ENCODE measurements around the gene SLC25A29.
A peak's percentile ranks its signal among the peaks of the same experiment; 100 is the strongest.
"Not testable (repeated sequence)": the region's sequence is repeated elsewhere in the genome, so short reads cannot be mapped to it uniquely, and the experiment has no call there.

SLC25A29 gene

DNA sequence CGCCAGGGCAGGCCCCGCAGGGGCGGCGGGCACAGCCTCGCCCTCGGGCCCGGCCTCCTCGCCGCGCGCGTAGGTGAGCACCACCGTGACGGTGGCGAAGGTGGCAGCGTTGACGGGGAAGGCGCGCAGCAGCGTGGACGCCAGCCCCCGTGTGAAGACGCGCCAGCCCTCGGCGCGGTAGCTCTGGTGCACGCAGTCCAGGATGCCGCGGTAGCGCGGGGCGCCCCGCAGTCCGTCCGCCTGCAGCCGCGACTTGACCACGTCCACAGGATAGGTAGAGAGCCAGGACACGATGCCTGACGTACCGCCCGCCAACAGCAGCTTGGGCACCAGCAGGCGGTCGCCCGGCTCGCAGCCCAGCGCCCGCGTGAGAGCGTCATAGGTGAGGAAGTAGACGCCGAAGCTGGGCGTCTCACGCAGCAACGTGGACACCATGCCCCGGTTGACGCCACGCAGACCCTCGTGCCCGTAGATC is 13.9 kb downstream of the SLC25A29 start:
- Mint-ChIP-seq H3K36me3 (ENCODE audit: insufficient read depth) (no peaks in the 10 kb centered on the region), H3K4me3 (no peak overlapping the region), H3K4me1 (no peaks in the 10 kb centered on the region), H3K27me3 (no peaks in the 10 kb centered on the region), H3K27ac (ENCODE audit: low read depth) (no peak overlapping the region), H3K9me3 (no peaks in the 10 kb centered on the region)
- DNase-seq (ENCODE audit: low spot score in 2 of 2) (no peak), ATAC-seq (replicated peaks; ENCODE audit: extremely low read depth, poor library complexity, severe bottlenecking) (no peak)

DNA sequence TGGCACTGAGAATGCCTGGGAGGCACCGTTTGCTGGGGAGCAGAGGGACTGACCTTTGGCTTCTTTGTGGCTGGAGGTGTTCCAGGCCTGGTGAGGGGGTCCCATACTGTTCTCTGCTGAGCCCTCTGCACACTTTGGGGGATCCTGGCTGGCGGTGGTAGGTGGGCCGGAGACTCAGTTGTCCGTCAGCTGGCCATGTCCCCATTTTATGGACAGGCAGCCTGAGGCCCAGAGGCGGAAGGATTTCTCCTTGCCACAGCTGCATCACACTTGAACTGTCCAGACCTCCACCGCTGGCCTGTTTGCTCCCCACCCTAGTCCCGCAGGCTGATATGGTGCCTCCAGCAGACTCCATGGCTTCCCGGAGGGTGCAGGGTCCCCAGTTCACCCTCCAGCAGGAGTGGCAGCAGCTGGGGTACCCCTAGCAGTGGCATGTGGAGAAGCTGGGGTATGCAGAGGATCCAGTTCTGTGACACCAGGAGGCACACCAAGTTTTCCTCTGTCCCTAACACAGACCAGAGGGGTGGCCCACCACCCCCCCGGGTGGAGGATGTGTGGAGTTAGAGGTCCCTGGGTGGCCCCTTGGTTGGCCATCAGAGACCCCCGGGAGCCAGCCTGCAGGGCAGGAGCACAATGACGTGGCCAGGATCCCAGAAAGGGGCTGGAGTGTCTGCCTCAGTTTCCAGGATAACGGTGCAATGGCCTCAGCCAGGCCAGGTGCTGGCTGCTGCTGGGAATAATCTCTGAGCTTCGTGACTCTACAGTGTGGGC is 14.8 kb downstream of the SLC25A29 start:
- no peak overlapping the region for H3K4me3 Mint-ChIP-seq
- H3K27ac Mint-ChIP-seq (ENCODE audit: low read depth), result no peak overlapping the region
- no peak for ATAC-seq (replicated peaks; ENCODE audit: extremely low read depth, poor library complexity, severe bottlenecking)
- H3K36me3 Mint-ChIP-seq (ENCODE audit: insufficient read depth), result no peaks in the 10 kb centered on the region
- no peaks in the 10 kb centered on the region for H3K4me1 Mint-ChIP-seq
- H3K27me3 Mint-ChIP-seq, result no peaks in the 10 kb centered on the region
- no peak for DNase-seq (ENCODE audit: low spot score in 2 of 2)
- no peaks in the 10 kb centered on the region for H3K9me3 Mint-ChIP-seq

DNA sequence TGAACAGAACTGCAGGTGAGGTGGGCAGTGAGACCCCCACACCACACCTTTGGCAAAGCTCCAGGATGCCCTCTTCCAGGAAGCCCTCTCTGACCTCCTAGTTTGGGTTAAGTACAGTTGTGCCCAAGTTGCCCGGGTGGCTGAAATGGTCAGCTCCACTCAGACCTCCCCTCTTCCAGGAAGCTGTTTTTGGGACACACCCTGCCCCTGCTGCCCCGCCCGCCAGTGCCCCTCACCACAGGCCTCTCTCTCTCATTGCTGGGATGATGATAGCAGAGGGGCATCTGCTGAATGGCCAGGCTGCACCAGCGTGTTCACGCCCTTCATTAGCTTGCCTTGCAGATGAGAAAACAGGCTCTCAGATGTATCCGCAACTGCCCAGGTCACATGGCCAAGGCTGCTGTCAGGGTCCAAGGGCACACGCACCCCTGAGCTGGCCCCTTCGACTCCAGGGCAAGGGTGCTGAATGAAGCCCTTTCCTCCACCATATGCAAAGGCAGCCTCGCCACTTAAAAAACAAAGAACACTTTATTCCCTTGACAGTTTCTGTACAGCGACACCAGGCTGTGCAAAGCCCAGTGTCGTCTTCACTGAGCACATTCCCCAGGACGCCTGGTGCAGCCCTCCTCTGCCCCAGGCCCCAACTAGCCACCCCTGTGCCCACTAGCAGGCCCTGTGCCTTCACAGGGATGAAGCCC is 15.5 kb downstream of the SLC25A29 start:
- ATAC-seq (replicated peaks; ENCODE audit: extremely low read depth, poor library complexity, severe bottlenecking) (no peak), DNase-seq (ENCODE audit: low spot score in 2 of 2) (no peak)
- Mint-ChIP-seq H3K36me3 (ENCODE audit: insufficient read depth) (peaks cover 3% of the 10 kb centered on the region), H3K27ac (ENCODE audit: low read depth) (no peak overlapping the region), H3K27me3 (no peaks in the 10 kb centered on the region), H3K4me1 (peaks cover 6% of the 10 kb centered on the region), H3K9me3 (no peaks in the 10 kb centered on the region), H3K4me3 (no peak overlapping the region)

DNA sequence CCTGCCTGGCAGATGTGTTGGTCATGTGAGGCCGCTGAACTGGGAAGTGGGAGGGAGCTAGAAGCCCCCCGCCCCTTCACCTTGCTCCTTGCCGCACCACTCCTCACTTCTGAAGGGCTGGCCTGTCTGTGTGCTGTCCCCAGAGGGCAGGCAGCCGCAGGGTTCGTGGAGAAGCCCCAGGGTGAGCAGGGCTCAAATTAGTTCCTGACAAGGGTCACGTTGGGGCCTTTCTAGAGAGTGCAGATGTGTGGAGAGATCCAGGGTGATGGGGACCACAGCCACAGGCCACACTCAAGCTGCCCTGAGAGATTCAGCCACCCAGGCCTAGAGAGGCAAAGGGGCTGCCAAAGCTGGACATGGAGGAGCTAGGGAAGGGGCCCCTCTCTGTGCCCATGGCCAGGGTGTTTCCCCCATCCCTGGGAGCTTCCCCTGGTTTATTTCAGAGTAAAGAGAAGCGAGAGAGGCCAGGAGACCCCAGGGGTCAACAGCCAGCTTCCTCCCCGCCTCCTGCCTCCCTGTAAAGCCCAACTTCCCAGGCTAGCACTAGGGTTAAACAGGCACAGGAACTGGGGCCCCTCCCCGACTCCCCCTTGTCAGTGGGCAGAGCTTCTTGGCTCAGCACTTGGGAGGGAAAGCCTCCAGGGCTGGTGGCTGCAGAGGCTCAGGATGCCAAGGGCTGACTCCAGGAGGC is 16.2 kb downstream of the SLC25A29 start:
- H3K27ac Mint-ChIP-seq (ENCODE audit: low read depth), result no peak overlapping the region
- ATAC-seq (replicated peaks; ENCODE audit: extremely low read depth, poor library complexity, severe bottlenecking), result no peak
- H3K36me3 Mint-ChIP-seq (ENCODE audit: insufficient read depth), result peaks cover 3% of the 10 kb centered on the region
- H3K9me3 Mint-ChIP-seq, result no peaks in the 10 kb centered on the region
- DNase-seq (ENCODE audit: low spot score in 2 of 2), result no peak
- no peaks in the 10 kb centered on the region for H3K27me3 Mint-ChIP-seq
- no peak overlapping the region for H3K4me3 Mint-ChIP-seq
- H3K4me1 Mint-ChIP-seq, result peaks cover 7% of the 10 kb centered on the region

DNA sequence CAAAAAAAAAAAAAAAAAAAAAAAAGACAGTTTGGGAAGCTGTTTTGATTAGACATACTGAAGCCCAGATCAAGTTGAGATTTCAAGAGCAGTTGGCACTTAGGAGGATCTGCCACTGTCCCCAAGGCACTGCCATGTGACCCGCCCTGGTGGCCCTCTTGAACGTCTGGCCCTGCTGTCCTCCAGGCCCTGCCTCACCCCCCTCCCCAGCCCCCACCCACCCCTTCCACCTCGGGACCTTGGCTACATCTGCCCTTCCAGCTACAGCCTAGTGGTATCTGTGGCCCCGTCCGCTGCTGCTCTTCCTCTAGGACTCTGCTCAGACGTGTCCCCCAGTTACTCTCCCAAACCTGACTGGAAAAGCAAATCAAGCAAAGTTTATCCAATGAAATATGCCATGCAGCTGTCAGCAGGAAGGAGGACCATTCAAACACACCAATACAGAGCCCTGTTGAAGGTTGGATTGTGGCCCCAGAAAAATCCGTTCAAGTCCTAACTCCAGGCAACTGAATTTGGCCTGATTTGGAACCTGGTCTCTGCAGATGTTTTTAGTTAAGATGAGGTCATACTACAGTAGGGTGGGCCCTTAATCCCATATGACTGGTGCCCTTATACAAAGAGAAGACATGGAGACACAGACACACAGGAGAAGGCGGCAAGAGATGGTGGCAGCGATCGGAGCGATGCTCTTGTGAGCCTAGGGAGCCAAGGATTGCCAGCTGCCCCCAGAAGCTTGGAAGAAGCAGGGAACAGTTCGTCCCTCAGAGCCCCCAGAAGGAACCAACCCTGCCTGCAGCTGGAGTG is 17.7 kb downstream of the SLC25A29 start:
- peaks cover 7% of the 10 kb centered on the region for H3K36me3 Mint-ChIP-seq (ENCODE audit: insufficient read depth)
- H3K27me3 Mint-ChIP-seq, result no peaks in the 10 kb centered on the region
- H3K9me3 Mint-ChIP-seq, result no peaks in the 10 kb centered on the region
- no peak for DNase-seq (ENCODE audit: low spot score in 2 of 2)
- H3K4me1 Mint-ChIP-seq, result peaks cover 12% of the 10 kb centered on the region
- no peak for ATAC-seq (replicated peaks; ENCODE audit: extremely low read depth, poor library complexity, severe bottlenecking)
- no peak overlapping the region for H3K27ac Mint-ChIP-seq (ENCODE audit: low read depth)
- H3K4me3 Mint-ChIP-seq, result no peak overlapping the region

DNA sequence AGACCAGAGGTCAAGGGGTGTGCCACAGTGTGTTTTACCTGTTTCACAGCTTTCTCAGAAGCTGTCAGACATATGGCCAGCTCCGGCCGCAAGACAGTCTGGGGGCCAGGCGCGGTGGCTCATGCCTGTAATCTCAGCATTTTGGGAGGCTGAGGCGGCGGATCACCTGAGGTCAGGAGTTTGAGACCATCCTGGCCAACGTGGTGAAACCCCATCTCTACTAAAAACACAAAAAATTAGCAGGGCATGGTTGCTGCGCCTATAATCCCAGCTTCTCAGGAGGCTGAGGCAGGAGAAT is 18.3 kb downstream of the SLC25A29 start:
- peaks cover 12% of the 10 kb centered on the region for H3K4me1 Mint-ChIP-seq
- H3K4me3 Mint-ChIP-seq, result not testable (repeated sequence)

DNA sequence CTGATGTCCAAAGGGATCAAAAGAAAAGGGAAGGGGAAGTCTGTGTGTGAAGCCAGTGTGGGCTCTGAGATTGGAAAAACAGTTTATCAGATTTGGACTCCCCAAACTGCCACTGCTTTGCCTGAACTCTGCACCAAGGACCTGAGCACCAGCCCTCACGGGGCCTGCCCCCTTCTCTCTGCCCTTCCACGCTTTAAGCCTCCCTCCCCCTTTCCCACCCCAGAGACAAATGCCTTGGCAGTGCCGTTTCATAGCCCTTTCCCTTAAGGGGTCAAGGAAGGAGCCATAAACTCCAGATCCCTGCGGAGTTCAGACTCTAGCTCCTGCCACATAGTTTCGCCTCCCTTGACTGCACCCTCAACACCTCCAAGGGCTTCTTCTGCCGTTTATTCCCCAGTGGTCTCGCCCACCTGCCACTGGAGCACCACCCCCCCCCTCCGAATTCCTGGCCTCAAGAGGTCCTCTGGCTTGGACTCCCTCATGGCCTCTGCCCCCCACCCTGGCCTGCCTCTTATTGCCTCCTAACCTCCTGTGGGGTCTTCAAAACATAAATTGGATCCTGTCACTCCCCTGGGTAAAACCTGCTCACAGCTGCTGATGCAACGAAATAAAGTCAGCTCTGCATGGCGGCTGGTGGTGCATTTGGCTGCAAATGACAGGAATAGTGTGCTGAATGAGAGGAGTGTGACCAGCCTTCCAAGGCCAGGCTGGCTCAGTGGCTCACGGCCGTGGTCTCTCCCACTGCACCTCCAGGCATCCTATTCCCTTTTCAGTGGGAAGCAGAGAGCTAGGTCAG is 18.8 kb downstream of the SLC25A29 start:
- H3K36me3 Mint-ChIP-seq (ENCODE audit: insufficient read depth), result peaks cover 7% of the 10 kb centered on the region
- no peak overlapping the region for H3K4me3 Mint-ChIP-seq
- ATAC-seq (replicated peaks; ENCODE audit: extremely low read depth, poor library complexity, severe bottlenecking), result no peak

More for the DNA sequence above, 18.3 kb downstream of the SLC25A29 start:
- not testable (repeated sequence) for ATAC-seq (replicated peaks; ENCODE audit: extremely low read depth, poor library complexity, severe bottlenecking); H3K27me3 Mint-ChIP-seq; H3K27ac Mint-ChIP-seq (ENCODE audit: low read depth); H3K9me3 Mint-ChIP-seq; DNase-seq (ENCODE audit: low spot score in 2 of 2); H3K36me3 Mint-ChIP-seq (ENCODE audit: insufficient read depth)

DNA sequence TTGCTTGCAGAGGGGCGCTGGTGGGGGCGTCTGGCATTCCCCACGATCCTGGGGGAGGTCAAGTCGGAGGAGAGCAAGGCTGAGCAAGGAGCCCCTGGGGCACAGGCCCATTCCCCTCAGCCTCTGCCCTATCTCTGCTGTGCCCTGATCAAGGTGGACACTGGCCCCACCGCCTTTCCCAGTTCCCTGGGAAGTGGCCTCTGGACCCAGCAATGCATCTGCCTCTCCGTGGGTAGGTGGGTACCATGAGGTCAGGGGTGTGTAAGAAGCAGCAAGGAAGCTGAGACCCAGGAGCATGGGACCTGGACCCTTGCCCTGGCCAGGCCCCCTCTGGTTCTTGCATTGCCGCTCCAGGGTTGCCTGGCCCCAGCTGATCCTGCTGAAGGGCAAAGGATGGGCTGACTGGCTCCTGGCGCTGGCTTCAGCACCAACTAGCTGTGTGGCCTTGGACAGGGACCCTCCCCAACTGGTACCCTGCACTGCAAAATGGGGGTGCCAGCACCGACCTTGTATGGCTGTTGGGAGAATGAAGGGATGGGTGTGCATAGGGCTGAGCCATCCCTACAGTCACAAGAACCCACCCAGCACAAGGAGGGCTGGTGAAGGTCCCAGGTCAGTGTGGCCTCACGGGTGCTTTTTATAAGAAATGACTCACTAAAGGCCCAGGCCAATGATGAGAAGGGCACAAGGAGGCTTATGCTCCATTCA is 19.6 kb downstream of the SLC25A29 start:
- Mint-ChIP-seq H3K27ac (ENCODE audit: low read depth) (peak overlapping the region; percentile 76), H3K36me3 (ENCODE audit: insufficient read depth) (peaks cover 8% of the 10 kb centered on the region), H3K4me3 (peak overlapping the region; percentile 81), H3K27me3 (no peaks in the 10 kb centered on the region), H3K9me3 (no peaks in the 10 kb centered on the region), H3K4me1 (peaks cover 12% of the 10 kb centered on the region)
- ATAC-seq (replicated peaks; ENCODE audit: extremely low read depth, poor library complexity, severe bottlenecking) (no peak), DNase-seq (ENCODE audit: low spot score in 2 of 2) (no peak)

More for the DNA sequence above, 18.8 kb downstream of the SLC25A29 start:
- Mint-ChIP-seq H3K27ac (ENCODE audit: low read depth) (peak overlapping the region; percentile 76), H3K27me3 (no peaks in the 10 kb centered on the region), H3K4me1 (peaks cover 12% of the 10 kb centered on the region), H3K9me3 (no peaks in the 10 kb centered on the region)
- DNase-seq (ENCODE audit: low spot score in 2 of 2), result no peak

DNA sequence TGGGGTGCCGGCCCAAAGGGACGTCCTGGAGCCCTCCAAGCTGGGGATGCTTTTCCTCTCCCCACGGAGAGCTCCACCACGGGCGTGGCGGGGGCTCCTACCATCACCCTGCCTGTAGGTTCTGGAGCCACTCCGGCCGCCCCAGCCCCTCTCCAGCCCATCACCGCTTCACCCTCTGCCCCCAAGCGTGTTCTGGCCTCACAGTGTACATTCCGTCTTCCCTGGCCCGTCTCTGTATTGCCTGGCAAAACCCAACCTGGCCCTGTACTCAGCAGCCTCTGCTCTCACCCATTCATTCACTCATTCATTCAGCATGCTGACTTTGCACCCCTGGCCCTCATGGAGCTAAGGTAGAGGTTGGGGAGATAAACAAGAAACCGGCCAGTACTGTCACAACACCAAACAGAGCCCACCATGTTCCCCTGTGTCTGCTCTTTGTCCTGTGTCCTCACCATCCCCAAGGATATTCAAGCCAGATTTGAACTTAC is 20.3 kb downstream of the SLC25A29 start:
- Mint-ChIP-seq H3K36me3 (ENCODE audit: insufficient read depth) (peaks cover 9% of the 10 kb centered on the region), H3K9me3 (no peaks in the 10 kb centered on the region), H3K27ac (ENCODE audit: low read depth) (peak overlapping the region; percentile 74), H3K4me3 (peak overlapping the region; percentile 81), H3K4me1 (peaks cover 12% of the 10 kb centered on the region), H3K27me3 (no peaks in the 10 kb centered on the region)
- no peak for DNase-seq (ENCODE audit: low spot score in 2 of 2)
- no peak for ATAC-seq (replicated peaks; ENCODE audit: extremely low read depth, poor library complexity, severe bottlenecking)

DNA sequence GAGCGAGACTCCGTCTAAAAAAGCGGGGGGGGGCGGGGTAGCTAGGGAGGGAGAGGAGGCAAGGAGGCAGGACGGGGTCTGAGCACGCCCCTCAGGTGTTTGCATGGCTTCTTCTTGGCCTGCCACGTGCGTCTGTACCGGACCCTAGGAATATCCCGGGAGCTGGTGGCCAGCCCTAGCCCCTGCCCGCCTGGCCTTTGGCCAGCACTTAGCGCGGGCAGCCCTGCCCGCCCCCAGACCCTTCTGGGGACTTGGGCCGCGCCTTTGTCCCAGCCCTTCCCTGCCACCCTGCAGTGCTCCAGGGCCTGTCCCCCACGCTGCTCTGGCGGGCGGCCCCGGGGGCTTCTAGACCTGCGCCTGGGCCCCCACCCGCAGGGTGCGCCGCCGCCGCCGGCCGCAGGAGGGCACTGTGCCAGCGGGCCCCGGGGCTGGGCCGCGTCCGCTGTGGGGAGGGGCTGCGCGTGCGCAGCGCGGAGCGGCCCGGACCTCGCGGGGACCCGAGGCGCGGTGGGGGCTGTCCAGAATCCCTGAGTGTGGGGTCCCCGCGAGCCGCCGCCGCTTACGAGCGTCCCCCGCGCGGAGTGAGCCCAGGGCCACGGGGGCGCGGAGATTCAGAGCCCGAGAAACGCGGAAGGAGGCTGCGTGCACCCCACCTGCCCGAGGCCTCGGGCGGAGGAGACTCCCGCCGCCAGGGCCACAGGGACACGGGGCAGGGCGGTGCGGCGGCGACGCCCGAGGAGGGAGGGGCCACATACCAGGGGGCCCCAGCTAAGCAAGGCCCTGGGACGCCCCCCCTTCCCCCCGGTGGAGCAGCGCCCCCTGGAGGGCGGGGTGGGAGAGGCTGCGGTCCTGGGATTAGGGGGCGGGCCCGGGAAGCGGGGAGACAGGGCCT is 21.0 kb downstream of the SLC25A29 start:
- DNase-seq (ENCODE audit: low spot score in 2 of 2), result peak; percentile 69 to 72
- ATAC-seq (replicated peaks; ENCODE audit: extremely low read depth, poor library complexity, severe bottlenecking), result peak; percentile 85

More for the DNA sequence above, 21.0 kb downstream of the SLC25A29 start:
- peak overlapping the region; percentile 81 for H3K4me3 Mint-ChIP-seq
- H3K9me3 Mint-ChIP-seq, result no peaks in the 10 kb centered on the region
- H3K27me3 Mint-ChIP-seq, result no peaks in the 10 kb centered on the region
- peaks cover 16% of the 10 kb centered on the region for H3K4me1 Mint-ChIP-seq
- peak overlapping the region; percentile 74 for H3K27ac Mint-ChIP-seq (ENCODE audit: low read depth)
- peaks cover 14% of the 10 kb centered on the region for H3K36me3 Mint-ChIP-seq (ENCODE audit: insufficient read depth)
